Psoas muscle (tissue), 8 donors: ENCODE measurements around the gene CAB39L. TPM values are rescaled to one million over a fixed set of nuclear protein-coding genes. Genes with fewer than 3 reads are reported as not detected.

Experiments
- ATAC-seq, 4 donors: fragments of 200-7000 bp; cut with Tn5 transposase; one replicate each; pipeline ENCODE4 v1.9.1; 2020; ENCODE audit warnings: moderate library complexity in 3 of 4, mild to moderate bottlenecking in 2 of 4
- DNase-seq, 2 donors: peaks; one replicate each; pipeline ENCODE4 v3.0.0-alpha.2; 2020
- H3K27ac ChIP-seq: fragments of 200-600 bp; one replicate; pipeline ENCODE4 v1.8.0; 2022
- H3K27me3 ChIP-seq, 3 donors: fragments of 200-600 bp in 1 of 3; one replicate each; pipeline versions ENCODE4 v1.6.1 to v1.8.0; 2013 to 2022; ENCODE audit warnings: low read length in 2 of 3, mild to moderate bottlenecking in 2 of 3, moderate library complexity in 1 of 3; ENCODE audit not compliant: insufficient read depth in 3 of 3
- H3K36me3 ChIP-seq, 2 donors: fragments of 200-600 bp in 1 of 2; one replicate each; pipeline versions ENCODE4 v1.6.1 to v1.8.0; 2013 to 2022; ENCODE audit warnings: low read depth in 1 of 2, mild to moderate bottlenecking in 1 of 2, moderate library complexity in 1 of 2; ENCODE audit not compliant: insufficient read depth in 1 of 2
- H3K4me1 ChIP-seq: fragments of 200-600 bp; one replicate; pipeline ENCODE4 v1.8.0; 2022
- H3K4me3 ChIP-seq: fragments of 200-600 bp; one replicate; pipeline ENCODE4 v1.8.0; 2022; ENCODE audit warnings: mild to moderate bottlenecking
- H3K9me3 ChIP-seq: fragments of 200-600 bp; one replicate; pipeline ENCODE4 v1.8.0; 2022
- CTCF ChIP-seq: fragments of 200-600 bp; IDR thresholded peaks from one replicate; pipeline ENCODE4 v1.8.0; 2022; ENCODE audit warnings: antibody characterized with exemption
- WGBS, 3 donors: extraction: QIAGEN DNeasy Blood & Tissue Kit; methylation state at CpG; one replicate each; pipeline versions ENCODE4 v1.1.6 to v1.1.7; 2013; 5-methylcytosine and 5-hydroxymethylcytosine counted together
- intact Hi-C, 2 donors: fragments of 100-400 bp; cut with DNase I; formaldehyde crosslinking; loops; one replicate each; pipeline versions ENCODE4 v1.11.0 to v1.14.2; 2022
- polyA plus RNA-seq, 3 donors: library from polyadenylated mRNA; stranded (reverse); fragments of 200-250 nt; gene quantifications; one replicate each; pipeline ENCODE4 v1.2.3, GENCODE V29; 2013
- total RNA-seq, 4 donors: library from RNA; stranded (reverse); fragmentation: NEBNext Ultra II Directional in 2 of 4; extraction: Animal tissue kit (Norgen Biotek cat#: 25700) in 2 of 4; gene quantifications; one replicate each; pipeline versions ENCODE4 v1.2.1 to v1.2.4, GENCODE V29; 2021 to 2023
- donor health status: healthy with polysubstance abuse.
- donor health status: DM: no; HTN: no; CAD: no; lungs with moderate emphysema.
- donor health status: Bipolar disorder and iron deficiency.
- donor health status: healthy.
- donor health status: DM: yes; HTN: yes; CAD: no.
- donor health status: DM: no; HTN: no; CAD: no.
- donor health status: DM: no; HTN: no; CAD: no.
- donor health status: DM: yes; HTN: yes; CAD: no.

The CAB39L gene
- total and polyA plus RNA-seq, 7 donors = 1.5 to 13.3 (median 3.0) TPM

- DNase-seq (peak; percentile 53 to 67), ATAC-seq (peak in 2 of 4 donors; percentile 29 to 32)
- H3K4me1 ChIP-seq = no peaks in the 10 kb centered on the region
- no peak for TF ChIP-seq CTCF
- H3K36me3 ChIP-seq = peaks cover 0 to 34% of the 10 kb centered on the region in 2 donors
- no peaks in the 10 kb centered on the region for H3K9me3 ChIP-seq
- H3K27me3 ChIP-seq = no peaks in the 10 kb centered on the region
- WGBS, 3 donors = 29 to 43% (median 38%) methylated on average over 6 of the region's 6 CpGs
- no peak overlapping the region for H3K4me3 ChIP-seq
- intact Hi-C loops = no loop called here
- no peak overlapping the region for H3K27ac ChIP-seq
These were observed 150.9 kb downstream of the CAB39L start for GRCh38 chr13:49292742-49293486.

- no peak for TF ChIP-seq CTCF
- Histone ChIP-seq H3K27me3 (no peaks in the 10 kb centered on the region), H3K9me3 (no peaks in the 10 kb centered on the region), H3K36me3 (peaks cover 0 to 51% of the 10 kb centered on the region in 2 donors), H3K27ac (no peak overlapping the region), H3K4me3 (no peak overlapping the region), H3K4me1 (no peaks in the 10 kb centered on the region)
- intact Hi-C loops = no loop called here
- ATAC-seq = no peak
- no peak for DNase-seq
These were observed 155.4 kb downstream of the CAB39L start for GRCh38 chr13:49288458-49288857.

GRCh38 chr13:49287995-49288394, 155.9 kb downstream of the CAB39L start:
- Histone ChIP-seq H3K27me3 (no peaks in the 10 kb centered on the region), H3K4me3 (no peak overlapping the region), H3K36me3 (peaks cover 0 to 54% of the 10 kb centered on the region in 2 donors), H3K27ac (no peak overlapping the region), H3K9me3 (no peaks in the 10 kb centered on the region), H3K4me1 (no peaks in the 10 kb centered on the region)
- intact Hi-C loops = no loop called here
- ATAC-seq (no peak), DNase-seq (no peak)
- 87 to 94% (median 91%) methylated on average over 1 of the region's 1 CpG for WGBS, 3 donors
- TF ChIP-seq CTCF = no peak

- ATAC-seq (no peak), DNase-seq (no peak)
- Histone ChIP-seq H3K27me3 (no peaks in the 10 kb centered on the region), H3K27ac (no peak overlapping the region), H3K36me3 (peaks cover 0 to 32% of the 10 kb centered on the region in 2 donors), H3K9me3 (no peaks in the 10 kb centered on the region), H3K4me3 (no peak overlapping the region), H3K4me1 (no peaks in the 10 kb centered on the region)
- intact Hi-C loops = loop anchor here (2.0 to 5.0 kb wide), 2 partner anchors 177 to 178 kb away; no protein-coding TSS in a partner anchor
- no peak for TF ChIP-seq CTCF
These were observed 164.0 kb downstream of the CAB39L start for GRCh38 chr13:49279885-49280284.

- no peaks in the 10 kb centered on the region for H3K27me3 ChIP-seq
- peaks cover 0 to 28% of the 10 kb centered on the region in 2 donors for H3K36me3 ChIP-seq
- no peaks in the 10 kb centered on the region for H3K9me3 ChIP-seq
- no peak overlapping the region for H3K4me3 ChIP-seq
- TF ChIP-seq CTCF = no peak
- no peaks in the 10 kb centered on the region for H3K4me1 ChIP-seq
- WGBS, 3 donors = 60 to 67% (median 66%) methylated on average over 5 of the region's 5 CpGs
- no peak overlapping the region for H3K27ac ChIP-seq
- intact Hi-C loops = loop anchor here in 1 of 2 donors (5.0 kb wide), 1 partner anchor 177 kb away; no protein-coding TSS in a partner anchor
- ATAC-seq (no peak), DNase-seq (no peak)
These were observed 164.8 kb downstream of the CAB39L start for GRCh38 chr13:49279112-49279511.
